WTC11 (cell line): ENCODE results near the gene POGK.

Experiments
- CREB1 ChIP-seq: sonication (generic); formaldehyde crosslinking; IDR thresholded peaks from 2 replicates; pipeline ENCODE4 v1.8.0; 2023; ENCODE audit warnings: mild to moderate bottlenecking, missing genetic modification reagents
- ETV6 ChIP-seq: sonication (generic); formaldehyde crosslinking; IDR thresholded peaks from 2 replicates; pipeline ENCODE4 v1.8.1; 2022; ENCODE audit warnings: mild to moderate bottlenecking, missing genetic modification reagents
- JUN ChIP-seq: sonication (generic); formaldehyde crosslinking; IDR thresholded peaks from 2 replicates; pipeline ENCODE4 v1.8.0; 2023; ENCODE audit warnings: mild to moderate bottlenecking, missing genetic modification reagents
- SMAD3 ChIP-seq: sonication (generic); formaldehyde crosslinking; IDR thresholded peaks from 2 replicates; pipeline ENCODE4 v1.8.0; 2022; ENCODE audit warnings: missing genetic modification reagents, mild to moderate bottlenecking, borderline replicate concordance
- SP1 ChIP-seq: sonication (generic); formaldehyde crosslinking; conservative IDR thresholded peaks from 2 replicates; pipeline ENCODE4 v1.8.1; 2022; ENCODE audit warnings: missing genetic modification reagents
- ZNF232 ChIP-seq: sonication (generic); formaldehyde crosslinking; IDR thresholded peaks from 2 replicates; pipeline ENCODE4 v1.8.0; 2022; ENCODE audit warnings: mild to moderate bottlenecking, missing genetic modification reagents
- ZNF317 ChIP-seq: sonication (generic); formaldehyde crosslinking; IDR thresholded peaks from 2 replicates; pipeline ENCODE4 v1.8.1; 2023; ENCODE audit warnings: low read depth, mild to moderate bottlenecking, moderate library complexity, missing genetic modification reagents, borderline replicate concordance
- ZNF416 ChIP-seq: fragments of 250-450 bp; sonication (Bioruptor Pico); IDR thresholded peaks from 2 replicates; pipeline ENCODE4 v1.9.0; 2021; ENCODE audit warnings: mild to moderate bottlenecking, inconsistent platforms
- TF ChIP-seq, protein P1 (sequence below): sonication (generic); formaldehyde crosslinking; IDR thresholded peaks from 2 replicates; pipeline ENCODE4 v1.8.0; 2023; ENCODE audit warnings: missing genetic modification reagents
- TF ChIP-seq, protein P2 (sequence below): fragments of 200-600 bp; IDR thresholded peaks from 2 replicates; pipeline ENCODE4 v1.8.0; 2022; ENCODE audit warnings: antibody characterized with exemption
- TF ChIP-seq, protein P3 (sequence below): sonication (generic); formaldehyde crosslinking; IDR thresholded peaks from 2 replicates; pipeline ENCODE4 v1.8.0; 2023; ENCODE audit warnings: mild to moderate bottlenecking, missing genetic modification reagents
- TF ChIP-seq, protein P4 (sequence below): sonication (generic); formaldehyde crosslinking; IDR thresholded peaks from 2 replicates; pipeline ENCODE4 v1.8.0; 2022; ENCODE audit warnings: mild to moderate bottlenecking, missing genetic modification reagents
- TF ChIP-seq, protein P5 (sequence below): sonication (generic); formaldehyde crosslinking; IDR thresholded peaks from 2 replicates; pipeline ENCODE4 v1.8.1; 2022; ENCODE audit warnings: mild to moderate bottlenecking, moderate library complexity, missing genetic modification reagents
- TF ChIP-seq, protein P6 (sequence below): sonication (generic); formaldehyde crosslinking; IDR thresholded peaks from 2 replicates; pipeline ENCODE4 v1.8.0; 2022; ENCODE audit warnings: mild to moderate bottlenecking, missing genetic modification reagents

DNA sequence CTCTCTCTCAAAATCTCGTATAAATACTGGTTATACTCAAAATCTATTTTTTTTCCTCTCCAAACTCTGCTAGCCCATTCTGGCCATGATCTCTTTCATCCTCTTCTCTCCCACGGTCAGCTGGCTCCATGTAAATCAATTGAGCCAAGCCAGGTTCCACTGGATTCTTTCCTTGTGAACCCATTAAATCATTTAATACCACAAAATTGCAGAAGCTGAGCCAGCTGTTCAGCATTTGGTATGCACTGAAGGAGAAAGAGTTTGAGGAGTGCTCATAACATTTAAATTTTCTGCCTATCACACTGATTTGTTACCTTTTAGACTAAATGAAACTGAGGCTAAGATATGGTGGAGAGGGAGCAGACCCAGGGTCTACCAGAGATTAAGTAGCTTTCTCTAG is 65.9 kb downstream of the POGK start:
- TF ChIP-seq, protein P1, sequence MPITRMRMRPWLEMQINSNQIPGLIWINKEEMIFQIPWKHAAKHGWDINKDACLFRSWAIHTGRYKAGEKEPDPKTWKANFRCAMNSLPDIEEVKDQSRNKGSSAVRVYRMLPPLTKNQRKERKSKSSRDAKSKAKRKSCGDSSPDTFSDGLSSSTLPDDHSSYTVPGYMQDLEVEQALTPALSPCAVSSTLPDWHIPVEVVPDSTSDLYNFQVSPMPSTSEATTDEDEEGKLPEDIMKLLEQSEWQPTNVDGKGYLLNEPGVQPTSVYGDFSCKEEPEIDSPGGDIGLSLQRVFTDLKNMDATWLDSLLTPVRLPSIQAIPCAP (CRISPR knock-in tag): no peak
- TF ChIP-seq, protein P2, sequence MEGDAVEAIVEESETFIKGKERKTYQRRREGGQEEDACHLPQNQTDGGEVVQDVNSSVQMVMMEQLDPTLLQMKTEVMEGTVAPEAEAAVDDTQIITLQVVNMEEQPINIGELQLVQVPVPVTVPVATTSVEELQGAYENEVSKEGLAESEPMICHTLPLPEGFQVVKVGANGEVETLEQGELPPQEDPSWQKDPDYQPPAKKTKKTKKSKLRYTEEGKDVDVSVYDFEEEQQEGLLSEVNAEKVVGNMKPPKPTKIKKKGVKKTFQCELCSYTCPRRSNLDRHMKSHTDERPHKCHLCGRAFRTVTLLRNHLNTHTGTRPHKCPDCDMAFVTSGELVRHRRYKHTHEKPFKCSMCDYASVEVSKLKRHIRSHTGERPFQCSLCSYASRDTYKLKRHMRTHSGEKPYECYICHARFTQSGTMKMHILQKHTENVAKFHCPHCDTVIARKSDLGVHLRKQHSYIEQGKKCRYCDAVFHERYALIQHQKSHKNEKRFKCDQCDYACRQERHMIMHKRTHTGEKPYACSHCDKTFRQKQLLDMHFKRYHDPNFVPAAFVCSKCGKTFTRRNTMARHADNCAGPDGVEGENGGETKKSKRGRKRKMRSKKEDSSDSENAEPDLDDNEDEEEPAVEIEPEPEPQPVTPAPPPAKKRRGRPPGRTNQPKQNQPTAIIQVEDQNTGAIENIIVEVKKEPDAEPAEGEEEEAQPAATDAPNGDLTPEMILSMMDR: no peak
- TF ChIP-seq, protein P3, sequence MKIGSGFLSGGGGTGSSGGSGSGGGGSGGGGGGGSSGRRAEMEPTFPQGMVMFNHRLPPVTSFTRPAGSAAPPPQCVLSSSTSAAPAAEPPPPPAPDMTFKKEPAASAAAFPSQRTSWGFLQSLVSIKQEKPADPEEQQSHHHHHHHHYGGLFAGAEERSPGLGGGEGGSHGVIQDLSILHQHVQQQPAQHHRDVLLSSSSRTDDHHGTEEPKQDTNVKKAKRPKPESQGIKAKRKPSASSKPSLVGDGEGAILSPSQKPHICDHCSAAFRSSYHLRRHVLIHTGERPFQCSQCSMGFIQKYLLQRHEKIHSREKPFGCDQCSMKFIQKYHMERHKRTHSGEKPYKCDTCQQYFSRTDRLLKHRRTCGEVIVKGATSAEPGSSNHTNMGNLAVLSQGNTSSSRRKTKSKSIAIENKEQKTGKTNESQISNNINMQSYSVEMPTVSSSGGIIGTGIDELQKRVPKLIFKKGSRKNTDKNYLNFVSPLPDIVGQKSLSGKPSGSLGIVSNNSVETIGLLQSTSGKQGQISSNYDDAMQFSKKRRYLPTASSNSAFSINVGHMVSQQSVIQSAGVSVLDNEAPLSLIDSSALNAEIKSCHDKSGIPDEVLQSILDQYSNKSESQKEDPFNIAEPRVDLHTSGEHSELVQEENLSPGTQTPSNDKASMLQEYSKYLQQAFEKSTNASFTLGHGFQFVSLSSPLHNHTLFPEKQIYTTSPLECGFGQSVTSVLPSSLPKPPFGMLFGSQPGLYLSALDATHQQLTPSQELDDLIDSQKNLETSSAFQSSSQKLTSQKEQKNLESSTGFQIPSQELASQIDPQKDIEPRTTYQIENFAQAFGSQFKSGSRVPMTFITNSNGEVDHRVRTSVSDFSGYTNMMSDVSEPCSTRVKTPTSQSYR (CRISPR knock-in tag): no peak
- TF ChIP-seq SP1 (CRISPR knock-in tag) (no peak), ZNF416 (CRISPR knock-in tag) (no peak), CREB1 (CRISPR knock-in tag) (no peak), SMAD3 (CRISPR knock-in tag) (no peak), ZNF317 (CRISPR knock-in tag) (no peak), ZNF232 (no peak), JUN (CRISPR knock-in tag) (no peak), ETV6 (CRISPR knock-in tag) (no peak)
- TF ChIP-seq, protein P4, sequence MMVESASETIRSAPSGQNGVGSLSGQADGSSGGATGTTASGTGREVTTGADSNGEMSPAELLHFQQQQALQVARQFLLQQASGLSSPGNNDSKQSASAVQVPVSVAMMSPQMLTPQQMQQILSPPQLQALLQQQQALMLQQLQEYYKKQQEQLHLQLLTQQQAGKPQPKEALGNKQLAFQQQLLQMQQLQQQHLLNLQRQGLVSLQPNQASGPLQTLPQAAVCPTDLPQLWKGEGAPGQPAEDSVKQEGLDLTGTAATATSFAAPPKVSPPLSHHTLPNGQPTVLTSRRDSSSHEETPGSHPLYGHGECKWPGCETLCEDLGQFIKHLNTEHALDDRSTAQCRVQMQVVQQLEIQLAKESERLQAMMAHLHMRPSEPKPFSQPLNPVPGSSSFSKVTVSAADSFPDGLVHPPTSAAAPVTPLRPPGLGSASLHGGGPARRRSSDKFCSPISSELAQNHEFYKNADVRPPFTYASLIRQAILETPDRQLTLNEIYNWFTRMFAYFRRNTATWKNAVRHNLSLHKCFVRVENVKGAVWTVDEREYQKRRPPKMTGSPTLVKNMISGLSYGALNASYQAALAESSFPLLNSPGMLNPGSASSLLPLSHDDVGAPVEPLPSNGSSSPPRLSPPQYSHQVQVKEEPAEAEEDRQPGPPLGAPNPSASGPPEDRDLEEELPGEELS (CRISPR knock-in tag): no peak
- TF ChIP-seq, protein P5, sequence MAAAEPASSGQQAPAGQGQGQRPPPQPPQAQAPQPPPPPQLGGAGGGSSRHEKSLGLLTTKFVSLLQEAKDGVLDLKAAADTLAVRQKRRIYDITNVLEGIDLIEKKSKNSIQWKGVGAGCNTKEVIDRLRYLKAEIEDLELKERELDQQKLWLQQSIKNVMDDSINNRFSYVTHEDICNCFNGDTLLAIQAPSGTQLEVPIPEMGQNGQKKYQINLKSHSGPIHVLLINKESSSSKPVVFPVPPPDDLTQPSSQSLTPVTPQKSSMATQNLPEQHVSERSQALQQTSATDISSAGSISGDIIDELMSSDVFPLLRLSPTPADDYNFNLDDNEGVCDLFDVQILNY (CRISPR knock-in tag): no peak
- TF ChIP-seq, protein P6, sequence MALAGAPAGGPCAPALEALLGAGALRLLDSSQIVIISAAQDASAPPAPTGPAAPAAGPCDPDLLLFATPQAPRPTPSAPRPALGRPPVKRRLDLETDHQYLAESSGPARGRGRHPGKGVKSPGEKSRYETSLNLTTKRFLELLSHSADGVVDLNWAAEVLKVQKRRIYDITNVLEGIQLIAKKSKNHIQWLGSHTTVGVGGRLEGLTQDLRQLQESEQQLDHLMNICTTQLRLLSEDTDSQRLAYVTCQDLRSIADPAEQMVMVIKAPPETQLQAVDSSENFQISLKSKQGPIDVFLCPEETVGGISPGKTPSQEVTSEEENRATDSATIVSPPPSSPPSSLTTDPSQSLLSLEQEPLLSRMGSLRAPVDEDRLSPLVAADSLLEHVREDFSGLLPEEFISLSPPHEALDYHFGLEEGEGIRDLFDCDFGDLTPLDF (CRISPR knock-in tag): no peak
